GM23338 (cell line): ENCODE results near the gene GLYATL3. TPM values are rescaled to one million over a fixed set of nuclear protein-coding genes. Genes with fewer than 3 reads are reported as not detected.

Experiments used
- ATAC-seq: fragments of 200-7000 bp; cut with Tn5 transposase; 3 replicates; pipeline ENCODE4 v1.9.1; 2020
- DNase-seq: peaks from one replicate; pipeline ENCODE4 v3.0.0-alpha.2; 2015; ENCODE audit warnings: low spot score
- H2AFZ ChIP-seq: fragments of 200-600 bp; sonication (generic); 2 replicates; pipeline ENCODE4 v1.8.0; 2016; ENCODE audit warnings: antibody characterized with exemption, mild to moderate bottlenecking, moderate library complexity
- H3F3A ChIP-seq: fragments of 200-600 bp; sonication (generic); replicated peaks from 2 replicates; pipeline ENCODE4 v1.8.0; 2017; ENCODE audit warnings: antibody characterized with exemption, mixed run types, low read depth
- H3K27ac ChIP-seq: fragments of 200-600 bp; sonication (generic); 2 replicates; pipeline ENCODE4 v1.6.1; 2016; ENCODE audit warnings: low read depth
- H3K27me3 ChIP-seq: fragments of 200-600 bp; sonication (generic); 2 replicates; pipeline ENCODE4 v1.8.0; 2016; ENCODE audit warnings: mild to moderate bottlenecking, mixed run types, moderate library complexity; ENCODE audit not compliant: insufficient read depth
- H3K36me3 ChIP-seq: fragments of 200-600 bp; sonication (generic); 2 replicates; pipeline ENCODE4 v1.8.0; 2016; ENCODE audit warnings: mild to moderate bottlenecking; ENCODE audit not compliant: insufficient read depth
- H3K4me1 ChIP-seq: fragments of 200-600 bp; sonication (generic); 2 replicates; pipeline ENCODE4 v1.8.0; 2016; ENCODE audit warnings: mild to moderate bottlenecking, moderate library complexity; ENCODE audit not compliant: insufficient read depth
- H3K4me2 ChIP-seq: fragments of 200-600 bp; sonication (generic); 2 replicates; pipeline ENCODE4 v1.7.1; 2017; ENCODE audit warnings: mixed run types
- H3K4me3 ChIP-seq: fragments of 200-600 bp; sonication (generic); 2 replicates; pipeline ENCODE4 v1.6.1; 2016; ENCODE audit warnings: mixed run types
- H3K79me2 ChIP-seq: fragments of 200-600 bp; sonication (generic); replicated peaks from 2 replicates; pipeline ENCODE4 v1.8.0; 2017; ENCODE audit warnings: mild to moderate bottlenecking; ENCODE audit not compliant: insufficient read depth
- H3K9me2 ChIP-seq: fragments of 200-600 bp; sonication (generic); 2 replicates; pipeline ENCODE4 v1.8.0; 2017; ENCODE audit not compliant: insufficient read depth
- H4K20me1 ChIP-seq: fragments of 200-600 bp; sonication (generic); replicated peaks from 2 replicates; pipeline ENCODE4 v1.8.0; 2017; ENCODE audit warnings: mild to moderate bottlenecking; ENCODE audit not compliant: insufficient read depth
- H3K27ac Mint-ChIP-seq: 2 replicates; pipeline ENCODE4 v1.8.0; 2020; ENCODE audit warnings: inconsistent platforms, mild to moderate bottlenecking, moderate library complexity, mixed read lengths
- H3K27me3 Mint-ChIP-seq: 3 replicates; pipeline ENCODE4 v1.8.0; 2022; ENCODE audit warnings: low read depth, mild to moderate bottlenecking, moderate library complexity, mixed read lengths, inconsistent platforms; ENCODE audit not compliant: insufficient read depth, poor library complexity
- H3K36me3 Mint-ChIP-seq: 3 replicates; pipeline ENCODE4 v1.8.0; 2021; ENCODE audit warnings: low read depth, mild to moderate bottlenecking, inconsistent platforms, moderate library complexity, mixed read lengths
- H3K4me1 Mint-ChIP-seq: 3 replicates; pipeline ENCODE4 v1.8.0; 2020; ENCODE audit warnings: mild to moderate bottlenecking, inconsistent platforms, mixed read lengths
- H3K4me3 Mint-ChIP-seq: 3 replicates; pipeline ENCODE4 v1.8.0; 2021; ENCODE audit warnings: moderate library complexity, mild to moderate bottlenecking, inconsistent platforms, mixed read lengths
- H3K9me3 Mint-ChIP-seq: 3 replicates; pipeline ENCODE4 v1.8.0; 2020; ENCODE audit warnings: moderate library complexity, mild to moderate bottlenecking, inconsistent platforms, mixed read lengths
- CREB1 ChIP-seq: fragments of 250-450 bp; sonication (Bioruptor Pico); IDR thresholded peaks from 2 replicates; pipeline ENCODE4 v1.5.0; 2020; ENCODE audit warnings: low read depth, mild to moderate bottlenecking, moderate library complexity
- EZH2 ChIP-seq: fragments of 200-600 bp; sonication (generic); IDR thresholded peaks from one replicate; pipeline ENCODE4 v1.8.0; 2017; ENCODE audit warnings: antibody characterized with exemption, mild to moderate bottlenecking, low read depth; ENCODE audit not compliant: unreplicated experiment
- EZH2phosphoT487 ChIP-seq: fragments of 200-600 bp; sonication (generic); IDR thresholded peaks from one replicate; pipeline ENCODE4 v1.8.1; 2018; ENCODE audit warnings: antibody characterized with exemption; ENCODE audit not compliant: unreplicated experiment
- JUNB ChIP-seq: IDR thresholded peaks from one replicate; pipeline ENCODE4 v1.6.1; 2016; ENCODE audit warnings: antibody characterized with exemption; ENCODE audit not compliant: unreplicated experiment
- NANOG ChIP-seq: IDR thresholded peaks from 2 replicates; pipeline ENCODE4 v1.6.1; 2016; ENCODE audit warnings: antibody characterized with exemption, borderline replicate concordance
- POLR2AphosphoS5 ChIP-seq: IDR thresholded peaks from 2 replicates; pipeline ENCODE4 v1.6.1; 2016; ENCODE audit warnings: antibody characterized with exemption, low read depth
- STAT1 ChIP-seq: IDR thresholded peaks from one replicate; pipeline ENCODE4 v1.6.1; 2016; ENCODE audit warnings: antibody characterized with exemption; ENCODE audit not compliant: unreplicated experiment
- ZNF114 ChIP-seq: fragments of 250-450 bp; sonication (Bioruptor Pico); IDR thresholded peaks from 2 replicates; pipeline ENCODE4 v1.5.0; 2020; ENCODE audit warnings: mild to moderate bottlenecking, moderate library complexity
- ZNF331 ChIP-seq: fragments of 250-450 bp; sonication (Bioruptor Pico); IDR thresholded peaks from 2 replicates; pipeline ENCODE4 v1.5.0; 2020; ENCODE audit warnings: low read depth, mild to moderate bottlenecking, moderate library complexity
- polyA plus RNA-seq: library from polyadenylated mRNA; unstranded; fragments of >200 nt; fragmentation: Nextera tagmentation; extraction: Ambion mirVana; gene quantifications from 2 replicates; pipeline ENCODE4 v1.2.1, GENCODE V29; 2016
- total RNA-seq: library from RNA; depleted of rRNA; stranded (reverse); fragments of >200 nt; shearing (Covaris generic); gene quantifications from 2 replicates; pipeline ENCODE4 v1.2.3, GENCODE V29; 2014
- TF ChIP-seq, protein P1 (sequence below): IDR thresholded peaks from one replicate; pipeline ENCODE4 v1.6.1; 2018; ENCODE audit warnings: antibody characterized with exemption; ENCODE audit not compliant: unreplicated experiment
- TF ChIP-seq, protein P2 (sequence below), 2 experiments: fragments of 200-600 bp in 1 of 2; sonication (generic) in 1 of 2; conservative IDR thresholded peaks; 2 replicates each; pipeline versions ENCODE4 v1.5.1 to v1.6.1; 2016 to 2017; ENCODE audit warnings: antibody characterized with exemption in 2 of 2, low read depth in 2 of 2, mild to moderate bottlenecking in 2 of 2, moderate library complexity in 1 of 2
- TF ChIP-seq, protein P3 (sequence below): IDR thresholded peaks from 2 replicates; pipeline ENCODE4 v1.6.1; 2016; ENCODE audit warnings: antibody characterized with exemption

Gene GLYATL3
- total and polyA plus RNA-seq, 2 experiments from 2014 or later, result not detected

DNA sequence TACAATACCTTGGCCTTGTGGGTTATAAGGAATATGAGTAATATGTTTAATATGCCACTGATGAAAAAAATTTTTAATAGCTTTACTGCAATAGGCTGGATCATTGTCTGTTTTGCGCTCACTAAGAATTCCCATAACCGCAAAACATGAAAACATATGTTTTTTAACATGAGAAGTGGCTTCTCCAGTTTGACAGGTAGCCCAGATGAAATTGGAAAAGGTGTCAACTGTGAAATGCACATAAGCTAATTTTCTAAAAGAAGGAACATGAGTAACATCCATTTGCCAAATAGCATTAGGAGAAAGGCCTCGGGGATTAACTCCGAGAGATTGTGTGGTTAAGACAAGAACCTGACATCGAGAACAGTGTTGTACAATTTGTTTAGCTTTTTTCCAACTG lies 4.9 kb downstream of the GLYATL3 start (continued):
- TF ChIP-seq, protein P1, sequence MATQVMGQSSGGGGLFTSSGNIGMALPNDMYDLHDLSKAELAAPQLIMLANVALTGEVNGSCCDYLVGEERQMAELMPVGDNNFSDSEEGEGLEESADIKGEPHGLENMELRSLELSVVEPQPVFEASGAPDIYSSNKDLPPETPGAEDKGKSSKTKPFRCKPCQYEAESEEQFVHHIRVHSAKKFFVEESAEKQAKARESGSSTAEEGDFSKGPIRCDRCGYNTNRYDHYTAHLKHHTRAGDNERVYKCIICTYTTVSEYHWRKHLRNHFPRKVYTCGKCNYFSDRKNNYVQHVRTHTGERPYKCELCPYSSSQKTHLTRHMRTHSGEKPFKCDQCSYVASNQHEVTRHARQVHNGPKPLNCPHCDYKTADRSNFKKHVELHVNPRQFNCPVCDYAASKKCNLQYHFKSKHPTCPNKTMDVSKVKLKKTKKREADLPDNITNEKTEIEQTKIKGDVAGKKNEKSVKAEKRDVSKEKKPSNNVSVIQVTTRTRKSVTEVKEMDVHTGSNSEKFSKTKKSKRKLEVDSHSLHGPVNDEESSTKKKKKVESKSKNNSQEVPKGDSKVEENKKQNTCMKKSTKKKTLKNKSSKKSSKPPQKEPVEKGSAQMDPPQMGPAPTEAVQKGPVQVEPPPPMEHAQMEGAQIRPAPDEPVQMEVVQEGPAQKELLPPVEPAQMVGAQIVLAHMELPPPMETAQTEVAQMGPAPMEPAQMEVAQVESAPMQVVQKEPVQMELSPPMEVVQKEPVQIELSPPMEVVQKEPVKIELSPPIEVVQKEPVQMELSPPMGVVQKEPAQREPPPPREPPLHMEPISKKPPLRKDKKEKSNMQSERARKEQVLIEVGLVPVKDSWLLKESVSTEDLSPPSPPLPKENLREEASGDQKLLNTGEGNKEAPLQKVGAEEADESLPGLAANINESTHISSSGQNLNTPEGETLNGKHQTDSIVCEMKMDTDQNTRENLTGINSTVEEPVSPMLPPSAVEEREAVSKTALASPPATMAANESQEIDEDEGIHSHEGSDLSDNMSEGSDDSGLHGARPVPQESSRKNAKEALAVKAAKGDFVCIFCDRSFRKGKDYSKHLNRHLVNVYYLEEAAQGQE, result no peak
- TF ChIP-seq ZNF331 (CRISPR knock-in tag) (no peak), EZH2phosphoT487 (no peak), EZH2 (no peak), POLR2AphosphoS5 (no peak), STAT1 (no peak), NANOG (no peak), JUNB (no peak)
- TF ChIP-seq, protein P2, sequence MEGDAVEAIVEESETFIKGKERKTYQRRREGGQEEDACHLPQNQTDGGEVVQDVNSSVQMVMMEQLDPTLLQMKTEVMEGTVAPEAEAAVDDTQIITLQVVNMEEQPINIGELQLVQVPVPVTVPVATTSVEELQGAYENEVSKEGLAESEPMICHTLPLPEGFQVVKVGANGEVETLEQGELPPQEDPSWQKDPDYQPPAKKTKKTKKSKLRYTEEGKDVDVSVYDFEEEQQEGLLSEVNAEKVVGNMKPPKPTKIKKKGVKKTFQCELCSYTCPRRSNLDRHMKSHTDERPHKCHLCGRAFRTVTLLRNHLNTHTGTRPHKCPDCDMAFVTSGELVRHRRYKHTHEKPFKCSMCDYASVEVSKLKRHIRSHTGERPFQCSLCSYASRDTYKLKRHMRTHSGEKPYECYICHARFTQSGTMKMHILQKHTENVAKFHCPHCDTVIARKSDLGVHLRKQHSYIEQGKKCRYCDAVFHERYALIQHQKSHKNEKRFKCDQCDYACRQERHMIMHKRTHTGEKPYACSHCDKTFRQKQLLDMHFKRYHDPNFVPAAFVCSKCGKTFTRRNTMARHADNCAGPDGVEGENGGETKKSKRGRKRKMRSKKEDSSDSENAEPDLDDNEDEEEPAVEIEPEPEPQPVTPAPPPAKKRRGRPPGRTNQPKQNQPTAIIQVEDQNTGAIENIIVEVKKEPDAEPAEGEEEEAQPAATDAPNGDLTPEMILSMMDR (conservative IDR thresholded peaks at IDR 0.05; ENCODE audit: low read depth in 2 of 2), result no peak

DNA sequence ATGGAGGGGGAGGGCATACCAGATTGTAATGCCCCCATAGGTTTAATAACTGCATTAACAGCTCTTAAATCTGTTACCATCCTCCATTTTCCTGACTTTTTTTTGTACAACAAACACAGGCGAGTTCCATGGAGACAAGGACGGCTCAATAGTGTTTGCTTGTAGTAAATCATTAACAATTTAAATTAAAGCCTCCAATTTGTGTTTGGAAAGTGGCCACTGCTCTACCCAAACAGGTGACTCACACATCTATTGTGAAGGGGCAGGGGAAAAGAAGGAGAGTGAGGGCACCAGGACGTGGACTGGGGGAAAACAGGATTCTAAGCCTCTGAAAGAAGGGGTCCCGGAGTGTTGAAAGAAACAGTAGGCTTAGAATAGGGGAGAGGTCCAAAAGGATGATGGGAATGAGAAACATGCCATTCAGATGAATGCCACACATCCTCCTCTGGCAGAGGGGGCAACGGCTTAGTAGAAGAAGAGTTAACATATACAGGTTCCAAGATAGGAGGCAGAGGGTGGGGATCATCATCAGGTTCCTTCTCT lies 6.9 kb downstream of the GLYATL3 start:
- Histone ChIP-seq H3K4me1 (no peaks in the 10 kb centered on the region), H3K4me2 (no peak overlapping the region), H3K27me3 (no peaks in the 10 kb centered on the region), H4K20me1 (no peaks in the 10 kb centered on the region), H3K4me3 (no peak overlapping the region), H3K9me2 (no peaks in the 10 kb centered on the region), H3F3A (no peaks in the 10 kb centered on the region), H2AFZ (no peak overlapping the region), H3K27ac (no peak overlapping the region), H3K79me2 (no peaks in the 10 kb centered on the region), H3K36me3 (no peaks in the 10 kb centered on the region)
- no peaks in the 10 kb centered on the region; the same call in 1 of the 3 replicates for H3K4me1 Mint-ChIP-seq
- no peak overlapping the region for H3K4me3 Mint-ChIP-seq
- no peaks in the 10 kb centered on the region for H3K27me3 Mint-ChIP-seq
- H3K27ac Mint-ChIP-seq, result no peak overlapping the region
- peaks cover 2% of the 10 kb centered on the region; the same call in 1 of the 3 replicates for H3K36me3 Mint-ChIP-seq
- no peak for DNase-seq
- ATAC-seq, result no peak
- peaks cover 9% of the 10 kb centered on the region for H3K9me3 Mint-ChIP-seq
- TF ChIP-seq EZH2, result no peak
- TF ChIP-seq ZNF331 (CRISPR knock-in tag), result no peak
- TF ChIP-seq POLR2AphosphoS5, result no peak
- TF ChIP-seq, protein P1, result no peak
- TF ChIP-seq JUNB, result no peak
- TF ChIP-seq EZH2phosphoT487, result no peak
- no peak for TF ChIP-seq NANOG
- TF ChIP-seq, protein P3, sequence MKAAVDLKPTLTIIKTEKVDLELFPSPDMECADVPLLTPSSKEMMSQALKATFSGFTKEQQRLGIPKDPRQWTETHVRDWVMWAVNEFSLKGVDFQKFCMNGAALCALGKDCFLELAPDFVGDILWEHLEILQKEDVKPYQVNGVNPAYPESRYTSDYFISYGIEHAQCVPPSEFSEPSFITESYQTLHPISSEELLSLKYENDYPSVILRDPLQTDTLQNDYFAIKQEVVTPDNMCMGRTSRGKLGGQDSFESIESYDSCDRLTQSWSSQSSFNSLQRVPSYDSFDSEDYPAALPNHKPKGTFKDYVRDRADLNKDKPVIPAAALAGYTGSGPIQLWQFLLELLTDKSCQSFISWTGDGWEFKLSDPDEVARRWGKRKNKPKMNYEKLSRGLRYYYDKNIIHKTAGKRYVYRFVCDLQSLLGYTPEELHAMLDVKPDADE, result no peak
- no peak for TF ChIP-seq ZNF114 (CRISPR knock-in tag)
- TF ChIP-seq CREB1 (CRISPR knock-in tag), result no peak
- TF ChIP-seq, protein P2 (conservative IDR thresholded peaks at IDR 0.05; ENCODE audit: low read depth in 2 of 2), result no peak
- TF ChIP-seq STAT1, result no peak
